DND-41 (cell line): Measurements from ENCODE around the gene GPATCH3.

ENCODE experiments used
- CTCF ChIP-seq: IDR thresholded peaks from 2 replicates; pipeline ENCODE4 v1.5.1; 2012; ENCODE audit warnings: borderline replicate concordance, low read length, moderate library complexity, mild to moderate bottlenecking; ENCODE audit not compliant: poor library complexity, severe bottlenecking; ENCODE audit errors: extremely low read depth
- EZH2 ChIP-seq: IDR thresholded peaks from 3 replicates; pipeline ENCODE4 v1.6.1; 2012; ENCODE audit warnings: borderline replicate concordance, low read depth, mild to moderate bottlenecking, moderate library complexity, low read length, inconsistent platforms; ENCODE audit not compliant: severe bottlenecking

- no peak for TF ChIP-seq EZH2
- TF ChIP-seq CTCF, result no peak
Observed at GRCh38 chr1:26912147-26912490, 11.9 kb upstream of the GPATCH3 start.
